NCI-H1436 treated with DMSO at 0.1 percent for 48 hours (cell line): ENCODE measurements around the gene GID8.

Experiments used
- DNase-seq: peaks from one replicate; lab custom pipeline; 2025; lab: John Stamatoyannopoulos, UW

The GID8 gene

GRCh38 chr20:62958388-62959100 is 20.6 kb downstream of the GID8 start:
- no peak for DNase-seq

GRCh38 chr20:62959101-62959971 is 21.4 kb downstream of the GID8 start:
- DNase-seq, result no peak

GRCh38 chr20:62959998-62960436 is 22.1 kb downstream of the GID8 start:
- DNase-seq, result no peak

GRCh38 chr20:62960446-62961309 is 22.7 kb downstream of the GID8 start:
- DNase-seq, result peak; percentile 14

- no peak for DNase-seq
Measured at GRCh38 chr20:62961310-62961783, 23.4 kb downstream of the GID8 start.

- DNase-seq, result no peak
Measured at GRCh38 chr20:62961799-62962198, 23.9 kb downstream of the GID8 start.

GRCh38 chr20:62962221-62962879 is 24.4 kb downstream of the GID8 start:
- DNase-seq, result no peak

- no peak for DNase-seq
Measured at GRCh38 chr20:62962891-62963613, 25.1 kb downstream of the GID8 start.

GRCh38 chr20:62963614-62964397 is 25.9 kb downstream of the GID8 start:
- DNase-seq, result no peak

GRCh38 chr20:62964700-62965099 is 26.8 kb downstream of the GID8 start:
- no peak for DNase-seq

GRCh38 chr20:62965363-62965771 is 27.4 kb downstream of the GID8 start:
- no peak for DNase-seq

GRCh38 chr20:62966212-62967148 is 28.5 kb downstream of the GID8 start:
- DNase-seq, result no peak

GRCh38 chr20:62967149-62967501 is 29.2 kb downstream of the GID8 start:
- no peak for DNase-seq

- DNase-seq, result no peak
Measured at GRCh38 chr20:62967628-62968351, 29.8 kb downstream of the GID8 start.

- DNase-seq, result no peak
Measured at GRCh38 chr20:62968378-62969178, 30.6 kb downstream of the GID8 start.

GRCh38 chr20:62969179-62969760 is 31.3 kb downstream of the GID8 start:
- no peak for DNase-seq

GRCh38 chr20:62969939-62970306 is 32.0 kb downstream of the GID8 start:
- no peak for DNase-seq
